ENCODE data around the gene CFAP61.
"Not testable (repeated sequence)": the region's sequence is repeated elsewhere in the genome, so short reads cannot be mapped to it uniquely, and the experiment has no call there.

Gene CFAP61

DNA sequence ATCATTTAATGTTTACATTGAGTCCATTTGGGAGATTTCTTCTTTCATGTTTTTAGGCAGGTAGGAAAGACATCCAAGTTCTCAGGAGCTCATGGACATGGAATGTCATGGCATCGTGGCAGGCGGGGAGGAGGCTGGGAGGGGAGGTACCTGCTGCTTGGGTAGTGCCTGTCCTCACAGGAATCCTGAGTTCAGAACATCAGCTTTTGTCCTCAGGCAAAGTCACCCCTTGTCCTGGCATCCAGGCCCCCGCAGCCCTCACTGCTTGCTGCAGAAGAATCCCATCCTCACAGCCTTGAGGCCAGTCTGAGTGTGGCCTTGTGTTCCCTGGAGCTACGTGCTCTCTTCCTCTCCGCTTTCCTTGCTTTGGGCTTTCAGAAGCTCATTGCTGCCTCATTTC, 157.4 kb downstream of the CFAP61 start:
- no peak for DNase-seq (ENCODE audit: low read depth in 2 of 2)

- no peak for DNase-seq (ENCODE audit: low read depth in 2 of 2)
These were observed 158.0 kb downstream of the CFAP61 start for GRCh38 chr20:20210327-20210726.

DNA sequence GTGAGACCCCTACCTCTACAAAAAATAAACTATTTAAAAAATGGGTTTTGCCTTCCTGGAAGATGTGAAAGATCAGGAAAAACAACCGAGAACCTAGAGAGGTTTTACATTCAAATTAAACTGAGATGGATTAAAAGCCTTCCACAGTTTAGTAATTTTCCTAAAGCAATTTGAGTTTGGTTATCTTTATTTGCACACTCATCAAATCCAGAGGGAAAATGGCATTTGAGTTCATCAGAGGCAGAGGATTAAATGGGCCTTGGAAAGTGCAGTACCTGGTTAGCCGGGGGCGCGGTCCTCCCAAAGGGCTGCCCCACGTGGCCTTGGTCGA, 158.6 kb downstream of the CFAP61 start:
- DNase-seq (ENCODE audit: low read depth in 2 of 2), result no peak

DNA sequence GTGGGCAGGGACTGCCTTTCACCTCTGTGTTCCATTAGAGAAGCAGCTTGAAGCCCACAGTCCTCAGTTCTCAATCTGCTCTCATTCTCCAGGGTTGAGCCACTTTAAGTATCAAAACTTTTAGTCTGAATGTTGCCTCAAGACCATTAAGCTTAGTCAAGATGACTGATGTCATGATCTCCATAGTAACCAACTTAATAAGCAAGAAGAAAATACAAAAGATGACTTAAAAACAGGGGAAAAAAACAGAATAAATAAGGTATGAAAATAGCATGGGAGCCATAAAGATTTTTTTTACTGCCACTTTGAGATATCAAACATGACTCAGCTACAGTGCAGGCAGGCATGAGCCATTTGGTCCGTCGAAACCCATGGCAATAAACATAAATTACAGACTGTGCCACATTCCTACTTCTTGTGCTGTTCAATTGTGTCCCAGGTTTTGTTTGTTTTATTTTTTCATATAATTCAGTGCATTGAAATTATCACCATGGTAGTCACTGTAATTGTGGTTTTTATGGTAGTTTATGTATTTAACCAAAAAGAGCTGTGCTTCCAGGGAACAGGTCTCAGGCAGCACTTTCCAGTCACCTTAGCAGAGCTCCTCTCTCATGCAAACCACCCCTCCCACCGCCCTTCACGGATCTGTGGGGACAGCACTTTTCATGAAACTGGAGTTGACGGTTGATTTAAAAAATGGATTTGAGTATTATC, 159.1 kb downstream of the CFAP61 start:
- DNase-seq (ENCODE audit: low read depth in 2 of 2), result no peak

- no peak for DNase-seq (ENCODE audit: low read depth in 2 of 2)
These were observed 159.7 kb downstream of the CFAP61 start for GRCh38 chr20:20211988-20212518.

GRCh38 chr20:20212675-20213096, 160.4 kb downstream of the CFAP61 start:
- no peak for DNase-seq (ENCODE audit: low read depth in 2 of 2)

DNA sequence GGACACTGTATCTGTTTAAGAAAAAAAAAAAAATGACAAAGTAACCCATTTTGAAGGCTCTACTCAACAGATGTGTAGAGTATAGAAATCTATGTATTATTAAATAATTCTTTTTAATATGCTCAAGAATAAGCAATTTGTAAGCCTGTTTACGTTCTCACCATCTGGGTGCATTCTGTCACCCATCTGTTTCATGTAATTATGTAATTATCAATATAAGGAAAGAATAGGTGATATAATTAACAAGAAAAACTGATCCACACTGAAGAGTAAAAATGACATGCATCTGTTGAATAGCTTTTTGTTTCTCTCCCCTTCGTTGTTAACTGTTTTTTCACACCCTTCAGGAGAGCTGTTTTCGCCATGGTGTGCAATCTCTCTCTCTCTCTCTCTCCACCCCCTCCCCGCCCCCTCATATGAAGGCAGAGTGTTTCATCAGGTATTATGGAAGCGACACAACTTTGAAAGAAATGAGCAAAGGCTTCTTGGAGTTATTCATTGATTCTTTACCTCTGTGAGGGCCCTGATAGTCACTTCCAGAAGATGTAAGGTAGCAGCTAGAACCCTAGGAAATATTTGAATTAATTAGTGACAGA, 161.3 kb downstream of the CFAP61 start:
- DNase-seq (ENCODE audit: low read depth in 2 of 2), result no peak

DNA sequence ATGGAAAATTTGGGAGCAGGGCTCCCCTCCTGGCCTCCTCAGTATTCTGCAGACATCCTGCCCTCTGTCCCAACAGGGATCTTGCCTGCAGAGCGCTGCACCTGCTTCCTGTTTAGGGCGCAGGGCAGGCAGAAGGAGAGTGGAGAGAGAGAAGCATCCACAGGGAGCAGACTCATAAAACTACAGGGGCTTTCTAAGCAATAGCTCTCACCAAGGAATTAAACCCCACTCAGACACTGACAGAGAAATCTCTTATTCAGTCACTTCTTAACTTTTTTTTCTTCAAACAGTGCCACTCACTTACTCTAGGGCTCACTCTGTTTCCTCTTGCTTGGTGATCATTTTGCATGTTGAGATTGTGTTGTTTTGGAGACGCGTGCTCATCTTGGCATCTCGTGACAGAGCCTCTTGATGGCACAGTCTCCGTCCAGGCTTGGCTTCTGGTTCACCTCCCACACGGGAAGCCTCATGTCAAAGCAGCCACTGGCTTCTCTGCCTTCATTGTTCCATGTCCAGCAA, 162.5 kb downstream of the CFAP61 start:
- DNase-seq (ENCODE audit: low read depth in 2 of 2), result no peak

DNA sequence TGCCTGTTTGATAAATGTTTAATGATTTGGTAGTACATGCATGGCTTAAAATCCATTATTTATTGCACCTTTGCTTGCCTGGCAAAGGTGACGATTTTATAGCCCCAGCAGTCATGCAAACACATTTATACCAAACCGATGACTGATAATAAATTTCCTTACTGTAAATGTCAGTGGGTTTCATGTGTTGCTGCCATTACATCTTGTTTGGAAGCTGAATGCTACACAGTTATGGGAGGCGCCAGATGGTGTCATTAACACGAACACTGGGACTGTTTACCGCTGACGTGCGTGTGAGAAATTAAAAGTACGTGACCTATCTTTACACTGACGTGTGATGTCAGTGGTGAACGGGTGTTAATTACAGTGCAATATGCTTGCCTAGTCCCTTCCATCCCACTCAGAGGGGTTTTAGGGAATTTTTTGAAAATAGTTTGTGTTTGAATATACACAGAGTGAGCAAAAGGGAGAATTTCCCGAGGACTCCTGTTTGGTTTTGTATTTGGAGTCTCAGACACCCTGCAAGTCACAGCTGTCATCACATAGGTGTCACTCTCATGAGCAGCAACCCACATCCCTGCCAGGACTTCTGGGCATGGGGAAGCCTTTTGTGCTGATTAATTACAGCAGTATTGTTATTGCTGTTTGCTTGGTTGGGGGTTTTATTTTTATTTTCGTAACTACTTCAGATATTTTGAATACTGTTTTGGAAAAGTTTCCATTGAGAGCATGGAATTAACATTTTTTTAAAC, 163.8 kb downstream of the CFAP61 start:
- DNase-seq (ENCODE audit: low read depth in 2 of 2), result no peak

- no peak for DNase-seq (ENCODE audit: low read depth in 2 of 2)
These were observed 164.6 kb downstream of the CFAP61 start for GRCh38 chr20:20216941-20217340.

DNA sequence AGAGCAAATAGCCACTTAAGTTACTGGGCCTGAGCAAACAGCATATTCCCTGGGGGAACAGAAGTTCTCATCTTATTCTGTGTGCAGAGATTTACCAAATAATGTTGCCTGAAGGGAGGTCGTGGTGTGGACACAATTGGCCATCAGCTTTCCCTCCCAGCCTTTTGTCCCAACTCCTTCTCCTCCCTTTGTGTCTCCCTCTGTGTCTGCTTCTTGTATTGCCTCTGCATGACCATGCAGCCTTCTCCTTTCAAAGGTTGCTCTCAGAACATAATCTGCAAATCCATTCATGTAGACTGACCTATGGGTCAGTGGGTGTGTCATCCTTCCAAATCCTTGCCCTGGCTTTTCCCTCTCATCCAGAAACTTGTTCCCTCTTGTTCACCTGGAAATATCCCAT, 165.3 kb downstream of the CFAP61 start:
- no peak for DNase-seq (ENCODE audit: low read depth in 2 of 2)

DNA sequence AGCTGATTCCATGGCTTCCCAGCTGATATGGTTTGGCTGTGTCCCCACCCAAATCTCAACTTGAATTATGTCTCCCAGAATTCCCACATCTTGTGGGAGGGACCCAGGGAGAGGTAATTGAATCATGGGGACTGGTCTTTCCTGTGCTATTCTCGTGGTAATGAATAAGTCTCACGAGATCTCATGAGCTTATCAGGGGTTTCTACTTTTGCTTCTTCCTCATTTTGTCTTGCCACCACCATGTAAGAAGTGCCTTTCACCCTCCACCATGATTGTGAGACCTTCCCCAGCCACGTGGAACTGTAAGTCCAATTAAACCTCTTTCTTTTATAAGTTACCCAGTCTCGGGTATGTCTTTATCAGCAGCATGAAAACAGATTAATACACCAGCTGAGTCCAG, 165.8 kb downstream of the CFAP61 start:
- not testable (repeated sequence) for DNase-seq (ENCODE audit: low read depth in 2 of 2)

DNA sequence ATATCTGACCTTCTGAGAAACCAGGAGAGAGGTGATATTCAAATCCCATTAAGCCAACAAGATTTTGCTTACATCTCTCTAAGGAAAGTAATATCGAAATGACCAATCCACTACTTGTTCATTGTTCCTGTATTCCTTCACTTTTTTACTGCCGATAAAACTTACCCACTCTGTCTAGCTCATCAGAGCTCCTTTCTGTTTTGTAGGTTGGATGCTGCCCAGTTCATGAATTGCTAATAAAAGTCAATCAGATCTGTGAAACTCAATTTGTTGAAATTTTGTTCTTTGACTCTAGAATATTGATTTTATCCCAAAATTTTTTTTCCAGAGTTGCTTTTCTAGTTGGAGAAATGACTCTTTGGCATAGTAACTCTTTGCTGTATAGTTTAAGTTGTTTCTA, 166.7 kb downstream of the CFAP61 start:
- no peak for DNase-seq (ENCODE audit: low read depth in 2 of 2)

- no peak for DNase-seq (ENCODE audit: low read depth in 2 of 2)
These were observed 167.8 kb downstream of the CFAP61 start for GRCh38 chr20:20220134-20220533.

- DNase-seq (ENCODE audit: low read depth in 2 of 2), result no peak
These were observed 171.6 kb downstream of the CFAP61 start for GRCh38 chr20:20223981-20224380.

- no peak for DNase-seq (ENCODE audit: low read depth in 2 of 2)
These were observed 172.5 kb downstream of the CFAP61 start for GRCh38 chr20:20224806-20225205.

DNA sequence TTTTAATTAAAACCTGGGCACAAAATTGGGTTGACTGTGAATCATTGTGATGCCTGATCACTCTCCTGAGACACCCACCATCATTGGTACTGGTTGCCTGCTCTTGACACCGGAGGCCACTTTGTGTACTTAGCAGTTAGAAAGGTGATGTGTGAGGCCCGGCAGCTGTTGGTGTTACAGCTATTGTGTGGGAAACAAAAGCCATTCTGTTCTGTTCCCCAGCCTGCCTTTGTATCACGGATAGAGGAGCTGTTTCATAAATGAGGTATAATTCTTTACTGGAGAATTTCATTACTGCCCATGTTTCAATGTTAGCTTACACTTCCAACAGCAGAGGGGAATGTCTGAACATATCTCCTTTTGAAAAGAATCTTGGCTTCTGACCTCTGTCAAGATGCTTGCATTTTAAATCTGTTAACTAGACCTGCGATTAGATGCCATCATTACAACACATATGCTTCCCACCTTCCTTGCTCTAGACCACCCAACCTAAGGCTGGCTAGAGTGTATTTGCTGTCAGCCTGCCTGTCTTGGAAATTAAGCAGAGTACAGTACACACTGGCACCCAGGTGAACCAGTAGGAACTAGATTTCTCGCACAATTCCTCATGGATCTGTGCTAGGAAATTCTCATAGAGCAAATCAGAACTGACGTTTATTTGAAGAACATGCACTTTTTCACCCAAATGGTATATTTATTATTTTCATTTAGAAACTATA, 173.2 kb downstream of the CFAP61 start:
- DNase-seq (ENCODE audit: low read depth in 2 of 2), result no peak

DNA sequence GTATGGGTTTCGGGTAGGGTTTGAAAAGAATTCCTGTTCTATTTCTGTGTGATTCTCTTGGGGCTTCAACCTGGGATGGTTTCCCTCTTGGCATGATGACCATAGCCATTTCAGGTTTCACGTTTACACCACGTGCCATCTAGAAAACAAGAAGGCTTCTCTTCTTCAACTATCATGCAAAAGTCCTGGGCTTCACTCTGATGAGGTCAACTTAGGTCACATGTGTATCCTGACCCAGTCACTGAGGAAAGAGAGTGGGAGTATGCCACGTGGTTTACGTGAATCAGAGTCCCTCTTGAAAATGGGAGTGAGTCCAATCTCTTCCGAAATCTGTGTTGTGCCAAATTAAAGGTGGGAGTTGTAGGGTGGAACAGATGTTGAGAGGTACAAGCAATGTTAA, 174.2 kb downstream of the CFAP61 start:
- DNase-seq (ENCODE audit: low read depth in 2 of 2), result no peak

DNA sequence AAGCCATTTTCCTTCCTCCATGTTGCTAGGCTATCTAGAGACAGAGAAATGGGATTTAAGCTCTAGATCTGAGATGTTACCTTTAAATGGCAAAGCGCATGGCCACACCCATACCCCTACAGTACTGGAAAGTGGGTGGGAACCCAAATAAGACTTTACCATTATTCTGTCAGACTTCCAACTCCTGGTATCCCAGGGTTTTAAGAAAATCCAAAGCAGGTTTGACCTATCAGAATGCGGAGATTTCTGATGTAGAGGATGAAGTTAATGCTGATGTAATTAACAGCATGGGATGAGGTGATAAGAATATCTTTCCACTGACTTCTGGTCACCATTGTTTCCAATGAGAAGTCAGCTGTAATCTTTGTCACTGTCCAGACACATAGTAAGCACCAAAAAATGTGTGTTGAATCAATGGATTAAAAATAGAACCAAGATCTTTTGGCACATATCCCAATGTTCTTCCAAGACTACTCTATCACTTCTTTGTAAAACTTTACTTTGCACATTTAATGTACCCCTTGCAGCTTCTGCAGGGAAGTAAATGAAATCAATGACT, 174.8 kb downstream of the CFAP61 start:
- DNase-seq (ENCODE audit: low read depth in 2 of 2), result no peak

- DNase-seq (ENCODE audit: low read depth in 2 of 2), result no peak
These were observed 176.0 kb downstream of the CFAP61 start for GRCh38 chr20:20228351-20228750.

- DNase-seq (ENCODE audit: low read depth in 2 of 2), result no peak
These were observed 177.3 kb downstream of the CFAP61 start for GRCh38 chr20:20229595-20229994.

- DNase-seq (ENCODE audit: low read depth in 2 of 2), result no peak
These were observed 178.4 kb downstream of the CFAP61 start for GRCh38 chr20:20230741-20231140.
